HG03342 (cell line): ENCODE data around the gene HSPBP1.
A peak's percentile ranks its signal among the peaks of the same experiment; 100 is the strongest.

Experiments
- ATAC-seq: cut with Tn5 transposase; IDR thresholded peaks from one replicate; pipeline ENCODE4 v1.9.1; 2021; ENCODE audit warnings: mild to moderate bottlenecking, moderate library complexity; ENCODE audit not compliant: unreplicated experiment

The HSPBP1 gene

GRCh38 chr19:55275851-55276719 is 3.8 kb downstream of the HSPBP1 start:
- peak; percentile 55 for ATAC-seq

GRCh38 chr19:55273978-55274707 is 5.8 kb downstream of the HSPBP1 start:
- no peak for ATAC-seq

GRCh38 chr19:55272142-55272541 is 7.8 kb downstream of the HSPBP1 start:
- ATAC-seq: no peak

- no peak for ATAC-seq
These were observed 9.6 kb downstream of the HSPBP1 start for GRCh38 chr19:55270172-55270942.

GRCh38 chr19:55269299-55269698 is 10.6 kb downstream of the HSPBP1 start:
- ATAC-seq: no peak

- no peak for ATAC-seq
These were observed 13.1 kb downstream of the HSPBP1 start for GRCh38 chr19:55266840-55267239.

- no peak for ATAC-seq
These were observed 13.5 kb downstream of the HSPBP1 start for GRCh38 chr19:55266404-55266803.

- no peak for ATAC-seq
These were observed 14.1 kb downstream of the HSPBP1 start for GRCh38 chr19:55265723-55266386.

- no peak for ATAC-seq
These were observed 14.7 kb downstream of the HSPBP1 start for GRCh38 chr19:55265173-55265572.

- no peak for ATAC-seq
These were observed 15.4 kb downstream of the HSPBP1 start for GRCh38 chr19:55264531-55264930.

- no peak for ATAC-seq
These were observed 17.6 kb downstream of the HSPBP1 start for GRCh38 chr19:55262359-55262758.

GRCh38 chr19:55261671-55262126 is 18.2 kb downstream of the HSPBP1 start:
- no peak for ATAC-seq

- no peak for ATAC-seq
These were observed 20.2 kb downstream of the HSPBP1 start for GRCh38 chr19:55259540-55260210.

- peak; percentile 70 for ATAC-seq
These were observed 20.9 kb downstream of the HSPBP1 start, which contains the start of gene PPP6R1 for GRCh38 chr19:55258828-55259539. PPP6R1 (minus strand) TSS chr19:55259017; CDS start chr19:55247103, 11,914 bp downstream.

- ATAC-seq: no peak
These were observed 21.5 kb downstream of the HSPBP1 start for GRCh38 chr19:55258476-55258827.

GRCh38 chr19:55257461-55258420 is 22.2 kb downstream of the HSPBP1 start:
- no peak for ATAC-seq

- ATAC-seq: no peak
These were observed 23.1 kb downstream of the HSPBP1 start for GRCh38 chr19:55256562-55257460.
